GM23338 (cell line): ENCODE results near the gene PCSK2. TPM values are rescaled to one million over a fixed set of nuclear protein-coding genes. Genes with fewer than 3 reads are reported as not detected.
A peak's percentile ranks its signal among the peaks of the same experiment; 100 is the strongest.

Source experiments
- ATAC-seq: fragments of 200-7000 bp; cut with Tn5 transposase; 3 replicates; pipeline ENCODE4 v1.9.1; 2020
- DNase-seq: peaks from one replicate; pipeline ENCODE4 v3.0.0-alpha.2; 2015; ENCODE audit warnings: low spot score
- H2AFZ ChIP-seq: fragments of 200-600 bp; sonication (generic); 2 replicates; pipeline ENCODE4 v1.8.0; 2016; ENCODE audit warnings: antibody characterized with exemption, mild to moderate bottlenecking, moderate library complexity
- H3F3A ChIP-seq: fragments of 200-600 bp; sonication (generic); replicated peaks from 2 replicates; pipeline ENCODE4 v1.8.0; 2017; ENCODE audit warnings: antibody characterized with exemption, mixed run types, low read depth
- H3K27ac ChIP-seq: fragments of 200-600 bp; sonication (generic); 2 replicates; pipeline ENCODE4 v1.6.1; 2016; ENCODE audit warnings: low read depth
- H3K27me3 ChIP-seq: fragments of 200-600 bp; sonication (generic); 2 replicates; pipeline ENCODE4 v1.8.0; 2016; ENCODE audit warnings: mild to moderate bottlenecking, mixed run types, moderate library complexity; ENCODE audit not compliant: insufficient read depth
- H3K36me3 ChIP-seq: fragments of 200-600 bp; sonication (generic); 2 replicates; pipeline ENCODE4 v1.8.0; 2016; ENCODE audit warnings: mild to moderate bottlenecking; ENCODE audit not compliant: insufficient read depth
- H3K4me1 ChIP-seq: fragments of 200-600 bp; sonication (generic); 2 replicates; pipeline ENCODE4 v1.8.0; 2016; ENCODE audit warnings: mild to moderate bottlenecking, moderate library complexity; ENCODE audit not compliant: insufficient read depth
- H3K4me2 ChIP-seq: fragments of 200-600 bp; sonication (generic); 2 replicates; pipeline ENCODE4 v1.7.1; 2017; ENCODE audit warnings: mixed run types
- H3K4me3 ChIP-seq: fragments of 200-600 bp; sonication (generic); 2 replicates; pipeline ENCODE4 v1.6.1; 2016; ENCODE audit warnings: mixed run types
- H3K79me2 ChIP-seq: fragments of 200-600 bp; sonication (generic); replicated peaks from 2 replicates; pipeline ENCODE4 v1.8.0; 2017; ENCODE audit warnings: mild to moderate bottlenecking; ENCODE audit not compliant: insufficient read depth
- H3K9me2 ChIP-seq: fragments of 200-600 bp; sonication (generic); 2 replicates; pipeline ENCODE4 v1.8.0; 2017; ENCODE audit not compliant: insufficient read depth
- H4K20me1 ChIP-seq: fragments of 200-600 bp; sonication (generic); replicated peaks from 2 replicates; pipeline ENCODE4 v1.8.0; 2017; ENCODE audit warnings: mild to moderate bottlenecking; ENCODE audit not compliant: insufficient read depth
- H3K27ac Mint-ChIP-seq: 2 replicates; pipeline ENCODE4 v1.8.0; 2020; ENCODE audit warnings: inconsistent platforms, mild to moderate bottlenecking, moderate library complexity, mixed read lengths
- H3K27me3 Mint-ChIP-seq: 3 replicates; pipeline ENCODE4 v1.8.0; 2022; ENCODE audit warnings: low read depth, mild to moderate bottlenecking, moderate library complexity, mixed read lengths, inconsistent platforms; ENCODE audit not compliant: insufficient read depth, poor library complexity
- H3K36me3 Mint-ChIP-seq: 3 replicates; pipeline ENCODE4 v1.8.0; 2021; ENCODE audit warnings: low read depth, mild to moderate bottlenecking, inconsistent platforms, moderate library complexity, mixed read lengths
- H3K4me1 Mint-ChIP-seq: 3 replicates; pipeline ENCODE4 v1.8.0; 2020; ENCODE audit warnings: mild to moderate bottlenecking, inconsistent platforms, mixed read lengths
- H3K4me3 Mint-ChIP-seq: 3 replicates; pipeline ENCODE4 v1.8.0; 2021; ENCODE audit warnings: moderate library complexity, mild to moderate bottlenecking, inconsistent platforms, mixed read lengths
- H3K9me3 Mint-ChIP-seq: 3 replicates; pipeline ENCODE4 v1.8.0; 2020; ENCODE audit warnings: moderate library complexity, mild to moderate bottlenecking, inconsistent platforms, mixed read lengths
- CTCF ChIP-seq, 2 experiments: fragments of 200-600 bp in 1 of 2; sonication (generic) in 1 of 2; conservative IDR thresholded peaks; 2 replicates each; pipeline versions ENCODE4 v1.5.1 to v1.6.1; 2016 to 2017; ENCODE audit warnings: antibody characterized with exemption in 2 of 2, low read depth in 2 of 2, mild to moderate bottlenecking in 2 of 2, moderate library complexity in 1 of 2
- JUNB ChIP-seq: IDR thresholded peaks from one replicate; pipeline ENCODE4 v1.6.1; 2016; ENCODE audit warnings: antibody characterized with exemption; ENCODE audit not compliant: unreplicated experiment
- ZNF462 ChIP-seq: fragments of 250-450 bp; sonication (Bioruptor Pico); IDR thresholded peaks from 2 replicates; pipeline ENCODE4 v1.5.0; 2020; ENCODE audit warnings: mild to moderate bottlenecking, moderate library complexity
- polyA plus RNA-seq: library from polyadenylated mRNA; unstranded; fragments of >200 nt; fragmentation: Nextera tagmentation; extraction: Ambion mirVana; gene quantifications from 2 replicates; pipeline ENCODE4 v1.2.1, GENCODE V29; 2016
- total RNA-seq: library from RNA; depleted of rRNA; stranded (reverse); fragments of >200 nt; shearing (Covaris generic); gene quantifications from 2 replicates; pipeline ENCODE4 v1.2.3, GENCODE V29; 2014

Gene PCSK2
- total and polyA plus RNA-seq, 2 experiments from 2014 or later = 0.37 to 1.1 TPM

- no peak for TF ChIP-seq ZNF462 (CRISPR knock-in tag)
- TF ChIP-seq CTCF (conservative IDR thresholded peaks at IDR 0.05; ENCODE audit: low read depth in 2 of 2) = no peak
These were observed 217.3 kb downstream of the PCSK2 start (continued) for GRCh38 chr20:17444091-17444490.

- Histone ChIP-seq H3K4me2 (no peak overlapping the region), H3K36me3 (no peaks in the 10 kb centered on the region), H2AFZ (no peak overlapping the region), H3K27ac (no peak overlapping the region), H3F3A (no peaks in the 10 kb centered on the region), H3K79me2 (no peaks in the 10 kb centered on the region), H3K4me3 (no peak overlapping the region), H3K27me3 (no peaks in the 10 kb centered on the region), H3K9me2 (no peaks in the 10 kb centered on the region; the same call in 1 of the 2 replicates), H3K4me1 (no peaks in the 10 kb centered on the region), H4K20me1 (no peaks in the 10 kb centered on the region)
- no peak for ATAC-seq
- Mint-ChIP-seq H3K27ac (no peak overlapping the region), H3K27me3 (peaks cover 3% of the 10 kb centered on the region), H3K9me3 (no peaks in the 10 kb centered on the region), H3K36me3 (no peaks in the 10 kb centered on the region), H3K4me3 (no peak overlapping the region), H3K4me1 (no peaks in the 10 kb centered on the region)
- no peak for DNase-seq
- TF ChIP-seq CTCF (conservative IDR thresholded peaks at IDR 0.05; ENCODE audit: low read depth in 2 of 2) (peak in 1 of 2 experiments; percentile 13; a peak in 1 of 4 replicates), JUNB (no peak)
These were observed 218.7 kb downstream of the PCSK2 start for GRCh38 chr20:17445543-17445942.
